ENCODE results near the gene PGGT1B.

Gene PGGT1B

DNA sequence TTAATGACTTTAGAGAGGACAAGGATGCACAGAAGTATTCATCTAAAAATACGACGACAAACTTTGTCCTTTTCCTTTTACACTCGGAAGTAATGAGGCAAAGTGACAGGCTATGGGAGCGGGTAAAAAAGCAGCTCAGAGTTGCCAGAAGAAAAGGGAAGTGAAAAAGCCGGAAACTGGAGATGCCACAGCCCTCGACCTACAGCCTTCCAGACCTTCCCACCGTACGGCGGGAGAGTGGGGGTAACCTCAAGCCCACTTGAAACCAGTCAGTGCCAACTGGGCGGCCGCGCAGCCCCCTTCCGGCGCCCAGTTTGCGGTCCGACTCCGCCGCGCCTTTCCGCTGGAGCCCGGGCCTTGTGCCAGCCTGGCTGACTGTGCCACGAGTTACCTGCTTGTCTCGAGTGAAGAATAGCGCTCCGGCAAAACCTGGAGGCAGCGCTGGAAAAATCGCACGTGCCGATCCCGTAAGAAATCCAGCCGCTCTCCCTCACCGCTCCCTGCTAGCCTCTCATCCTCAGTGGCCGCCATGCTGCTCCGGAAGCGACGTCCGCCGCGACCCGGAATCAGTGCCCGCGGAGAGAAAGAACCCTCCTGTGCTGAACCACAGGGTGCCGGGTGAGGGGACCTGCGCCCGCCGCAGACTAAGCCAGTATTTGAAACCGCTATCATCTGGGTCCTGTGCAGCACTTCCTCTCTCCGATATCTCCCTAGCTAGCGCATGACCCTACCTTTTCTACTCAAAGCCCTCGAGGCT is at the start of gene PGGT1B:
Gene PGGT1B, minus strand, starts transcription at position 557 of the 757 bp plus-strand sequence. Its CDS starts 26 bp downstream, at position 531.
- peak; percentile 56 for DNase-seq

DNA sequence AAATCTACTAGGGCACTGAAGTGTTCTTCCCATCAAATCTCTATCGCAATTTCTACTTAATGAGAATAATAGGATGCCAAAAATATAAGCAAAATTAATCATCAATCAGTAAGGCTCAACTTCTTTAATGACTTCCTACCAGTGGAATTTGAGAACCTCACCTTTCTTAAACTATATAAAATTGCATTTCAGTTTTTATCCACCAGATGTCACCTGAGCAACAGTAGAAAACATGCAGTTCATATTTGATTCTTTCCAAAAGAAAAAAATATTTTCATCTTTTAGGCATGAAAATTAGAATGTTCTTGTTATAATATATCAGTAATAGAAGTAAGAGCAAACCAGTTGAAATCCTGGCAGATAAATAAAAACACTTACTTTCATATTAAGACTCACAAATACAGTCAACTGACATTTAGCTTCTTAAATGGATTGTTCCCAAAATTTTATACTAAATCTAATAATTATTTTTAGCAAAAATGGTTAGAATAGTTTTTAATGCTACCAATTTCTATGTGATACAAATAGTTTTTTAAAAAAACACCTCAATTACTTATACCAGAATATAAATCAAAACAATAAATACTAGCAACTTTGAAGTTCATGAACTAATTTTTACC is 47.2 kb upstream of the PGGT1B start:
- DNase-seq, result no peak

DNA sequence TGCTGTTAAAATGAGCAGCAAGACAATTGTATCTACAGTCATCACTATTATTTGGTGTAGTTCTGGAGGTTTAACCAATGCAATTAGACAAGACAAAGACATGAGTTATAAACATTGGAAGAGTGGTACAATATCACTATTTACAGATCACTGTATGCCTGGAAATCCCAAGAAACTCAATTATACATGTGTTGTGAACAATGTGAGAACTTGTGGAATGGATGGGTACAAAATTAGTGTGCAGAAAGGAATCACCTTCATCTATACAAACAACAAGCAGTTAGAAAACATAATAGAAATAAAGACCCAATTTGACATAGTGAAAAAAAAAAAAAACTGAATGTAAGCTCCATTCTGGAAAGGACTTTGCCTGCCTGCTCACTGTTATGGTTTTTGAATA is 46.1 kb upstream of the PGGT1B start:
- no peak for DNase-seq

DNA sequence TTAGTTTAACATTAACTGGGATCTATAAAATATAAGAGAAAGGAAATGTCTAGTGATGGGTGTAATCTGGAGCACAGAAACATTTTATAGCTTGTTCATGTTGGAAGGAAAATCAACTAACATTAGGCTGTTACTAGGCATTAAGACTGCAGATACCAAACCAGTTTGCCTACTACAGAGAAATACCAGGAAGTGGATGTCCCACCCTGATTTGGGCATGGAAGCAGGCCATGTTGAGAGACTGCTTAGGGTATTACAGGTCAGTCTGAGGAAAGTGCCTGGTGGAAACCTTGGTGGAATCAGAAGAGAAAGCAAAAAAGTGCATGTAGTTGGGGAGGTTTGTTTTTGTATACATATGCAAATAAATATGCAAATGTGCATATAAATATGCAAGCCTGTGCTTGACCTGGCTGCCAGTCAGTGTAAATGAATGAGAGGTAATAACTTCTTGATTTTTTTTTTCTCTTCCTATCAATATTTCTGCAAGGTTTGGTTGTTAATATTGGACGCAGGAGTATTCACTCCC is 43.4 kb upstream of the PGGT1B start:
- DNase-seq, result no peak

DNA sequence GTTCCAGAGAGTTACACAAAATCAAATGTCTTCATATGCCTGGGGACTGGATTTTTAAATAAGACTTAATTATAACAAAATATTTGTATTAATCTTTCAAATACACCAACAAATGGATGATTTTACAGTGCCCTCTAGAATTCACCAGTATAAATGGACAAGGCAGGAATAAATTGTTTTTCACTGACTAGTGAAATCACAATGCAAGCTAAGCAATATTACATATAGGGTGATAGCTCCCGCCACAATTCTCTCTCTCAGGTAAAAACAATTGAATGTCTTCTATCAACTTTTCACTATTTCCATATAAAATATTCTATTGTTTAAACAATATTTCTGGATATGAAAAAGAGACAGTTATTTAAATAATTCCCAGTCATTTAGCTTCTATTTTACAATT is 41.8 kb upstream of the PGGT1B start:
- DNase-seq, result no peak

DNA sequence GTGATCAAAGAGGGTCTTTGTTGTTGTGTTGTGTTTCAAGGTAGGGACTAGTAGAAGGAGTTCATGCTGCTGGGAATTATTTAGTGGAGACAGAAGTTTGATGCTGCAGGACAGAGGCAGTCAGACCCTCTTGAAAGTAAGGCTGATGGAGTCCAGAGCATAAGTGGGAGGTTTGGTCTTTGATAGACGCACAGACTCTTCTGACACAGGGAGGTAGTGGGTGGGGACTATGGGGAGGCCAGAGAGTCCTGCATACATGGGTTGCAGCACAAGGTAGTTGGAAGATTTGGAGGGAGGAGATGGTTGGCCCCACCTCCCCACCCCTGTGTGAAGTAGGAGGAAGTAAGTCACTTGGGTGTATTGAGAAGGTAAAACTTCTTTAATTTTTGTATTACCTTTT is 36.1 kb upstream of the PGGT1B start:
- no peak for DNase-seq

DNA sequence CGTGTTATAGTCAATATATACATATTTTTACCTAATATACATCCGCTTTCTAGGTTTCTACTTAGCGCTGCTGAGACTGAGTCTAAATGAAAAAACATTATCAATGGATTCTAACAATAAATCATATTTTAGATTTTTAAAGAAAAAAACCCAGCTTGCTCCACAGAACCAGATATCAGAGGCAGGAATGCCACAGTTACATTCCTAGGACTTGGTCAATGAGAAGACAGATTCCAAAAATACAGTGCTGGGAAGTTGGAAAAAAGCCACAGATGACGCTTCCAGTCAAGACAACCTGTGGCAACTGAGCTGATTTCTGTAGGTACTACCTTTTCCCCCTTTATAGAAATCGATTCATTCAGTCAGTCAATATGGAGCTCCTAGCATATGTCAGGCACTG is 34.4 kb upstream of the PGGT1B start:
- DNase-seq, result no peak

DNA sequence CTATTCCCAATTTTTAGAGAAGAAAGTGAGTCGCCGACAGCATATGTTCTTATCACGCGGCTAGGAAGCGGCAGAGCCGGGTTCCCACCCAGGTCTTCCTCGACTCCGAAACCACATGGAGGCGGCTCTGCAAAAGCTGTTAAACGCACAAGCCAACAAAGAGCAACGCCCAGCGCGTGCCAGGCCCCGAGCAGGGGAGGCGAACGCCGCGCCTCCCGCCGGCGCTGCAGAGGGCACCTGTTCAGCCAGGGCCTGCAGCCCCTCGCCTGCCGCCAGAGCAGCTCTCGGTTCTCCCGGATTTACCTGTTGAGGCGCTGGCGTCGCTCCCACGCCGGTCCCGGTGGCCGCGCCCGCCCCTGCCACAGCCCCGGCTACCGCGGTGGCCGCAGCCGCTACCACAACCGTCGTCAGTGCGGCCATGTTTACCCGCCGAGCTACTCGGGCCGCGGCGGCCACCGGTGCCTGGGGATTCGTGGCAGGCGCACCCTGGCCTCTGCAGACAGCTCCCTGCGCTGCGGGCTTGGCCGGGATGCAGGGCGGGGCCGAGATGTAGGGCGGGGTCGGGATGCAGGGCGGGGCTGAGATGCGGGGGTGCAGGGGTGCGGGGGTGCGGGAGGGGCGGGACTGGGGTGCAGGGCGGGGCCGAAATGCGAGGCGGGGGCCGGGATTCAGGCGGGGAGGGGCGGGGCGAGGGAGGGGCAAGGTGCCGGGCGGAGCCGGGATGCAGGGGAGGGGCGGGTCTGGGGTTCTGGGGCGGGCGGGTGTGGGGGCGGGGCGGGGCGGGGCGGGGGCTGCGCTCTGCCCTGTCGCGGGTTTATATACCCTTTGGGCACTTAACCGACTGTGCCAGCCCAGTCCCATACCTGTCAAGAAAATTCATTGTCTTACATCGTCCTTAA is 33.7 kb upstream of the PGGT1B start, which contains the start of gene CCDC112:
Gene CCDC112, minus strand, starts transcription at position 531 of the 899 bp plus-strand sequence. Its CDS starts 111 bp downstream, at position 420.
- DNase-seq, result peak; percentile 76

DNA sequence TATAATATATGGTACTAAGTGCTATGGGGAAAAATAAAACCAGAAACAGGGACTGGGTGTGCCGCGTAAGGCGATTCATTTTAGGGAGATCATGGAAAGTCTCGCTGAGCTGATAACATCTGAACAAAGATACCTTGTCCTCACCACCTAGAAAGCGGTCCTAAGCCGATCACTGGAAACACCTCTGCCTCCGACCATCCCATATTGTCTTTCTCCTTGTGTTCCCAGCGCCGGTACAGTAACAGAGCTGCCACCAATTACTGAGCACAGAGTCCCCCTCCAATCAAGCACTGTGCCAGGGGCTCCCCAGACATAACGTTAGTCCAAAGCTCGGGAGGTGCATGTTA is 33.1 kb upstream of the PGGT1B start:
- no peak for DNase-seq

DNA sequence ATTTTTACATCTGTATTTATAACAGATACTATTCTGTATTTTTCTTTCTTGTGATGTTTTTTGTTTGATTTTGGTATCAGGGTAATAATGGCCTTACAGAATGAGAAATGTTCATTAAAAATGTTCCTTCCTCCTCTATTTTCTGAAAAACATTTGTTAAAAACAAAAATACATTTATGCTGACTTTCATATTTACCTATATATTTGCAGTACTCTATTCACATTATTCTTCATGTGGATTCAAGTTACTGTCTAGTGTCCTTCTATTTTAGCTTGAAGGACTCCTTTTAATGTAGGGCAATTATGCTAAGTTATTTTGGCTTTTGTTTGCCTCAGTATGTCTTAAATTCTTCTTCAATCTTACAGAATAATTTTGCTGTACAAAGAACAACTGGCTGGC is 28.7 kb upstream of the PGGT1B start:
- no peak for DNase-seq

DNA sequence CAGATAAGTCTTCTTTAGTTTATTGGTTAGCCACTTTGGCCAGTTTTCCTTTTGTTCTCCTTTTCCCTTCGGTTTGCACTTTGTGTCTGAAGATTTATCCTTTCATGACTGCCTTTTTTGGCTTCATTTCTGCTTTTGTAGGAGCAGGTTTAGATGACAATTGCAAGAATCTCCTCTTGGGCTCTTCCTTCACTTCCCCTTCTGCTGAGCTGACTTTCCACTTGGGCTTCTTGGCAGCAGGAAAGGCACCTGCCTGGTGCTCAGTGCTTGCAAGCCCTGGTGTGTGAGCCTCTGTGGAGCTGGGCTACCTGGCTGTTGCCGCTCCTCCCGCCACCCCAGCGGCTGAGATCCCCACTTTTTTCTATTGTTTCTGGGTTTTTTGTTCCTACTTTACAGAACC is 26.4 kb upstream of the PGGT1B start:
- DNase-seq, result no peak

DNA sequence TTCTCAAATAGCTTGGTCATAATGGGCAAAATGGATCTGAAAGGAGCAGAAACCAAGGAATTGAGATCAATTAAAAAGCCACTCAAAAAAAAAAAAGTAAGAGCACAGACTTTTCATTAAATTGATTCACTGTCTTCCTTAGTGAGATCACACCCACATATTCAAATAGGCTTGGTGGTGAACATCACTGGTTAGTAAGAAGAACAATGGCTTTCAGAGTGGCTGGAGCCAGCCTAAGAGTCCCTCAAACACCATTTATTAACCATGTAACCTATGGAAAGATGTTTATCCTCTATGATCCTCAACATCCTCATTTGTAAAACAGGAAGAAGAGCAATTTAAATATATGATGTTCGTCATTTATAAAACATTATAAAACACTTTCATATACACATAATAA is 21.3 kb upstream of the PGGT1B start:
- no peak for DNase-seq

DNA sequence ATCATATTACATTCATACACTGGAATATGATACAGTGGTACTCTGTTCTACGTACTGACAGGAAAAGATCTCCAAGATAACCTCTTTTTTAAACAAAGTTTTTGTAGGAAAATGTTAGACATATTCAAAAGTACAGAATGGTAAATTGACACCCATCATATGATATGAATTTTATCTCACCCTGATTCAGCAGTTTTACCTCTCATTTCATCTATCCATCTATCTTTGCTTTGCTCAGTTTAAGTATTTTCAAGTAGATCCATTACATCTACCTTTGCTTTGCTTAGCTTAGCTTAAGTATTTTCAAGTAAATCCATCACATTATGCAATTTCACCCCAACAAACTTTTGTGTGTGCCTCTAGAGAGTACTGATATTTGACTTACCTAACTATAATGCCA is 19.5 kb upstream of the PGGT1B start:
- DNase-seq, result no peak

DNA sequence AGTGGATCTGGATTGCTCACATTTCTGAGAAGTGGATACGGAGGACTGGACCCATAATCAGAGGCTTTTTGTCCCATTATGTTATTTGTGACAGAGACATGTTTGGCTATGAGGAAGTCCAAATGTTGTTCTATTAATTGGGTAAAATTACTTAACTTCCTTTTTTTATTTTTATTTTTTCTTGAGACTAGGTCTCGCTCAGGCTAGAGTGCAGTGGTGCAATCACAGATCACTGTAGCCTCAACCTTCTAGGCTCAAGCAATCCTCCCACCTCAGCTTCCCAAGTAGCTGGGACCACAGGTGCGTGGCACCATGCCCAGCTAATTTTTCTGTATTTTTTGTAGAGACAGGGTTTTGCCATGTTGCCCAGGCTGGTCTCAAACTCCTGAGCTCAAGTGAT is 11.9 kb upstream of the PGGT1B start:
- no peak for DNase-seq

DNA sequence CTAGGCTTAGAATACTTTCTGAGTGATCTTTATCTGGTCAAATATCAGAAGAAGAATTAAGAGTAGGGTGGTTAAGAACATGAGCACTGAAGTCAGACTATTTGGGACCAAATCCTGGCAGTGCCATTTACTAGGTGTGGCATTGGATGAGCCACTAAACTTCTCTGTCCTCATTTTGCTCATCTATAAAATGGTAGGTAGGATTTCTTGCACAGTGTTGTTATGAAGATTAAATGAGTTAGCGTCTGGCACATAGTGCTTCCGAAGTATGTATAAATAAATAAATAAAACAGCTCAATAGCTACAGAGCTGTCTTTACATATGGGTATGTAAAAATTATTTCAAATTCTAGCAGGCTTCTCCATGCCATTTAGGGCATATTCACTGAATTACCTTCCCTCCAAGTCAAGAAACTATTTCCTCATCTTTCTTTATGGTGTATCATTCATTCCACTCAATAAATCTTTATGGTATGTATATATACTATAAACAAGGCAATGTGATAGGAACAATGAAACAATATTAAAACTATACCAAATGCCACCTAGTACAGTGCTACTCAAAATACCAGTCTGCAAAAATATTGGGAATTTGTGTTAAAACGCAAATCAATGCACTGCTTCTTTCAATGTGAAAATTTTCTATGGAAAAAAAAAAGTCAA is 9.8 kb upstream of the PGGT1B start:
- DNase-seq, result no peak

DNA sequence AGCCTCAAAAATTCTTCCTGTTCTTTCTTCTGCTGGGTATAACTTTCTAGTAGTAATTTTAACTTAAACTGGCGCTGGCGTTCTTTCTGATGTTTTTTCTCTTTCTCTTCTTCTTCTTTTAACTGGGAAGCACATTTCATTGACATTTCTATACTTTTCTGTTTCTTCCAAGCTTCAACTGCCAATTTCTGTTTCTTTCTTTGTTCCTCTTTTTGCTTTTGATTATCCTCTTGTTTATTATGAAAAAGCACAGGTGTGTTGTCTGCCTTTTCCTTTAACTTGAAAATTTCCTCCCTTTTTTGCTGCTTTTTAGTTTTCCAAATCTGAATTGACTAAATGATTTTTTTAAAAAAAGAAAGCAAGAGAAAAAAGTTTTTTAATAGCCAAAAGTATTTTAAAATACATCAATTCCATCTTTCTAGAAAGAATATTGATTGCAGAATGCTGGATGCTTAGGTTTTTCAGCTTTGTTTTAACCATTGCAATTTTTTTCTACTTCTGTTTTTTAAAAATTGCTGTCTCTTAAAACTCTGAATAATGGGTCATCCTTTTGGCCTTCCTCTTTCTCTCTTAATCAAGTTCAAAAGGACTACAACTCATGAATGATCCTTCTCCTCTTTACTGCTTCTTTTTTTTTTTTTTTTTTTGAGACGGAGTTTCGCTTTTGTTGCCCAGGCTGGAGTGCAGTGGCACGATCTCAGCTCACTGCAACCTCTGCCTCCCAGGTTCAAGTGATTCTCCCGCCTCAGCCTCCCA is 8.8 kb upstream of the PGGT1B start:
- no peak for DNase-seq

DNA sequence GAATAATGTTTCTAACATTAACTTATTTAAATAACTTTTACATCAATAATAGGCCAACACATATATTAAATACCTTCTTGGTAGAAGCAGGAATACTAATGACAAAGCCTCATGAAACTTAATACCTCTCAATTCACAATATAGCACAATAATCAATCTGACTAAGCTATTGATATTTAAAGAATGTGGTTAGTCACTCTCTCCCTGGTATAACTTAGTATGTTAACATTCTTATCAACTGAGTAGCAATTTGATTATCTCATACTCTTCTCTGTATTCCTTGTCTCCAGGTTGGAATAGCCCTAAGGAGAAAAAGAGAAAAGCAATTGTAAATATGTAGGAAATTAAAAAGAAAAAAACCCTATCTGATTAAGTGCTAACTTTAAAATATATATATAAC is 4.9 kb upstream of the PGGT1B start:
- no peak for DNase-seq

DNA sequence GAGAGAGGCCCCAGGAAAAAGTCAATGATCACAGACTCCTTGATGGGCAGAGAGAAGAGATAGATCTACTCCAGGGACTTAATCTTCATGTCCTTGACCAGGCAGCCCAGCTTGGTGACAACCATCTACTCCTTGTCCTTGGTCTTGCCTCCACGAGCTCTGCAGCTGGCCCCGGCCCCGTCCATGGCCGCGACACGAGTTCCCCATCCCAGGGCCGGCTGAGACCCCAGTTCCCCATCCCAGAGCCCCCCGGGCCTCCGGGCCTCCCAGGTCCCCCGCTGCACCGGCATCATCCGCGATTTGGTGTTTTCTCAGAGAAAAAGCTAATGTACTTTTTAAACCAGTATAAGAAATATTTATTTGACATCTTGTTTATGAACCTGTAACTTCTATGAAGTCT is 2.5 kb upstream of the PGGT1B start:
- no peak for DNase-seq

DNA sequence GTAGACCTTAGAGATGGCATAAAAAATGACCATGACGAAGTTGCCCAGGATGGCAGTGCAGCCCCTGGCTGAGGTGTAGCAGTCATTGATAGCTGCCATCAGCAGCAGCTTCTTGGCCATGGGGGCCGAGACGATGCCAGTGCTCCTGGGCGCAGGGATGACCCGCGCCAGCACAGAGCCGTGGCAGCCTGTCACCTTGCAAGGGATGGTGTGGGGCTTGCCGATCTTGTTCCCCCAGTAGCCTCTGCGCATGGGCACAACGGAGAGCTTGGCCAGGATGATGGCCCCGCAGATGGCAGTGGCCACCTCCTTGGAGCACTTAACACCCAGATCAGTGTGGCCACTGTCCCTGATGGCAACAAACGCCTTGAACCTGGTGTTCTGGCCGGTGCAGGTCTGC is 2.1 kb upstream of the PGGT1B start:
- no peak for DNase-seq

DNA sequence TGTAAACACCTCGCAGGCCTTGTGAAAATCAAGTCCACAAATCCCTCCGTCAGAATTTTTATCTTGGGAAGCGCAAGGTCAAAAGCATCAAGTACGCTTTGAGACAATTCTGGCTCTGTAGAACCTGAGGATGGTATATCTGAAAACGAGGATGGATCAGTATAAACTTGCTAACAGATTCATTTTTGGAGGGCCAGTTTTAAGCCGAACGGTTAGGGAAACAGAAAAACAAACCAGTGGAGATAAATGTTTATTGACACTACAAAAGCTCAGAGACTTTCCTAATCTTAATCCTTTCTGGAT is 352 bp upstream of the PGGT1B start:
- no peak for DNase-seq

DNA sequence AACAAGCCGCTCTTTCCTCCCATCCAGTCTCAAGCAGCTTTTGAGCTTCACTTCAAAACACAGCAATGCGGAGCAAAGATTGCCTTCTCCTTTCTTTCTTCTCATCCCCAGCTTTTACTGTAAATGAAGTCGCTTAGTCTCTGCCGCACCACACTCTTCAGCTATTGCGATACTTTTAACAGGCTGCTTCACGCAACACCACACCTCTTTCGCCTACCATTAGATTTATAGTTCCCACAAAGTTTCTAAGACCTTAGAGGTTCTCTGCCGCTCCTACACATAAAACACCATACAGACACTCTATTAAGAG is 711 bp downstream of the PGGT1B start:
- no peak for DNase-seq

DNA sequence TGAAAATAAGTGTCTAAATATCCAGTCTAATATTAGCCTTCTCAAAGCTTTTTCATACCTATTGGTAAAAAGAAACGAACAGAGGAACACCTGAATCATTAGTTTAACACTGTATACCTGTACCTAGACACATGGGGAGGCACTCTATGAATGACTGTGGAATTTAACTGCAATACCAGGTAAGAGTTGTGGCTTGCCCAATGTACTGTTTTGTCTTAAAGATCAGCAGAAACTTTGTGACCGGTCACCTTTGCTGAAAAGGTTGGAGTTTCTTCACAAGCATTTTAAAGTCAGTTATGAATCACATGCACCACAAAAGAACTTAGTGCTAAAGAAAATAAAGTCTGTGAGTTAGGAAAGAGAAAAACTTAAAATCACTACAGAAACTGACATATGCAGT is 2.4 kb downstream of the PGGT1B start:
- no peak for DNase-seq

DNA sequence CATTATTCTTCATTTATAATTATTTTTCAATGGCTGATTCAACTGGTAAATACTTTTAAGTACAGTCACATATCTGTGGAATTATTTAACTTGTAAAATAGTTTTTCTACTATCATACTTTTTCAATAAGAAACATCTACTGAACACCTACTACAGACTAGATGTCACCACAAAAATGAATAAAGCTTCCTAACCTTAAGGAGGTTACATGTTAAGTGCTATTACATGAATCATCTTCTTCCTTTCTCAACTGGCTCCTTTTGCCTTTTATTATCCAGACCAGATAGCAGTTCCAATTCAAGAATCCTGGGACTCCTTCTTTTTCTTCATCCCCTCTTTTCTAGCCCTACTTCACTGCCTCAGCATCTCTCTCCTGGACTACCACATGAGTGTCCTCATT is 4.7 kb downstream of the PGGT1B start:
- no peak for DNase-seq
